NCI-H345 (cell line): ENCODE measurements around the gene PLCD1.
"Not testable (repeated sequence)": the region's sequence is repeated elsewhere in the genome, so short reads cannot be mapped to it uniquely, and the experiment has no call there.

Experiments
- DNase-seq: peaks from one replicate; lab custom pipeline; 2025; lab: John Stamatoyannopoulos, UW

PLCD1 gene

GRCh38 chr3:38036906-38037305, 7.5 kb upstream of the PLCD1 start:
- DNase-seq, result no peak

GRCh38 chr3:38036286-38036685, 6.8 kb upstream of the PLCD1 start:
- no peak for DNase-seq

- not testable (repeated sequence) for DNase-seq
Observed at GRCh38 chr3:38034335-38034734, 4.9 kb upstream of the PLCD1 start.

- not testable (repeated sequence) for DNase-seq
Observed at GRCh38 chr3:38033586-38033985, 4.1 kb upstream of the PLCD1 start.

- DNase-seq, result no peak
Observed at GRCh38 chr3:38032328-38032865, 3.0 kb upstream of the PLCD1 start.

GRCh38 chr3:38031022-38031994, 1.9 kb upstream of the PLCD1 start:
- DNase-seq, result peak; percentile 24

GRCh38 chr3:38030126-38031021, 932 bp upstream of the PLCD1 start:
- DNase-seq, result no peak

- no peak for DNase-seq
Observed at GRCh38 chr3:38028621-38029361, 651 bp downstream of the PLCD1 start.

GRCh38 chr3:38027466-38028465, 1.7 kb downstream of the PLCD1 start:
- DNase-seq, result no peak

- no peak for DNase-seq
Observed at GRCh38 chr3:38026856-38027255, 2.6 kb downstream of the PLCD1 start.

GRCh38 chr3:38022896-38023709, 6.3 kb downstream of the PLCD1 start:
- no peak for DNase-seq

- DNase-seq, result no peak
Observed at GRCh38 chr3:38022301-38022700, 7.1 kb downstream of the PLCD1 start.

GRCh38 chr3:38021196-38021595, 8.2 kb downstream of the PLCD1 start:
- DNase-seq, result no peak

- no peak for DNase-seq
Observed at GRCh38 chr3:38020342-38020726, 9.1 kb downstream of the PLCD1 start.

- DNase-seq, result no peak
Observed at GRCh38 chr3:38019658-38020341, 9.6 kb downstream of the PLCD1 start.

GRCh38 chr3:38018296-38019266, 10.9 kb downstream of the PLCD1 start:
- no peak for DNase-seq

- DNase-seq, result peak; percentile 6
Observed at GRCh38 chr3:38017445-38018295, 11.8 kb downstream of the PLCD1 start.
